HG03025 (cell line): ENCODE data around the gene EXTL1.

ENCODE experiments used
- ATAC-seq: cut with Tn5 transposase; IDR thresholded peaks from one replicate; pipeline ENCODE4 v1.9.1; 2021; ENCODE audit warnings: mild to moderate bottlenecking, moderate library complexity; ENCODE audit not compliant: unreplicated experiment, low FRiP score

EXTL1 gene

DNA sequence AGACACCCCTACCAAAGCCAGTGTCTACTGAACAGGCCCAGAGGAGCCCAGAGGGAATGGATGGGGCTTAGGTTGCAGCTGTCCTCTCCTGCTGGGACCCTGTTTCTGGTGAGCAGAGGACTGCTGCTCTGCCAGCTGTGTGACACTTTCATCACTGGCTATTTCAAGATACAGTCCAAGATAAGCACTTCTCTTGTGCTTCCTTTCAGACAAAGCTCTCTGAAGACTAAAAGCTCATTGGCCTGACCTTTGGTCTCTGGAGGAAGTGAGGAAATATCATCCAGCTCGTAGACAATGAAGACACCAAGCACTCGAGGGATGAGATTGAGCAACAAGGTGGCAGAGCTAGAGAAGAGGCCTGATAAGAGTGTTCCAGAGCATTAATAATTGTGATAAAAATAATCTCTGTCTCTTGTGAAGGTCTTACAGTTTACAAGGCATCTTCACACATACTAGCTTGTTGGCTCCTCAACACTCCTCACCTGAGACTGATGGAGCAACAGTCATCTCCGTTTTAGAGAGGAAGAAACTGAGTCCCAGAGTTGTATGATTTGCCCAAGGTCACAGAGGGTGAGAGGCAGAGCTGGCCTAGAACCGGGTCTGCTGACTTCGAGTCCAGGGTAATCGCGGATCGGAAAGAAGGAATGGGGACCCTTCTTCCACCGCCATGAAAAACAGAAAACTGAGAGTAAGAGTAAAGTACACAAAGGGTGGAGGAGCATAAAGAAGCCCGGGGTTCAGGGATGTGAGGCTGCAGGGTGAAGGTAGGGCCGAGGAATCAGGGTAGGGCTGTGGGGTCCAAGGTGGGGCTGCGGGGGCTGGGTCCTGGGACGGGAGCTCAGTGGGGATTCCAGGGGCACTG, 24.4 kb upstream of the EXTL1 start:
- no peak for ATAC-seq

- peak; percentile 89 for ATAC-seq
These were observed 23.5 kb upstream of the EXTL1 start, which contains the start of gene PAFAH2 for GRCh38 chr1:25997828-25998761. PAFAH2 (minus strand) TSS chr1:25998063; CDS start chr1:25990816, 7,247 bp downstream.

DNA sequence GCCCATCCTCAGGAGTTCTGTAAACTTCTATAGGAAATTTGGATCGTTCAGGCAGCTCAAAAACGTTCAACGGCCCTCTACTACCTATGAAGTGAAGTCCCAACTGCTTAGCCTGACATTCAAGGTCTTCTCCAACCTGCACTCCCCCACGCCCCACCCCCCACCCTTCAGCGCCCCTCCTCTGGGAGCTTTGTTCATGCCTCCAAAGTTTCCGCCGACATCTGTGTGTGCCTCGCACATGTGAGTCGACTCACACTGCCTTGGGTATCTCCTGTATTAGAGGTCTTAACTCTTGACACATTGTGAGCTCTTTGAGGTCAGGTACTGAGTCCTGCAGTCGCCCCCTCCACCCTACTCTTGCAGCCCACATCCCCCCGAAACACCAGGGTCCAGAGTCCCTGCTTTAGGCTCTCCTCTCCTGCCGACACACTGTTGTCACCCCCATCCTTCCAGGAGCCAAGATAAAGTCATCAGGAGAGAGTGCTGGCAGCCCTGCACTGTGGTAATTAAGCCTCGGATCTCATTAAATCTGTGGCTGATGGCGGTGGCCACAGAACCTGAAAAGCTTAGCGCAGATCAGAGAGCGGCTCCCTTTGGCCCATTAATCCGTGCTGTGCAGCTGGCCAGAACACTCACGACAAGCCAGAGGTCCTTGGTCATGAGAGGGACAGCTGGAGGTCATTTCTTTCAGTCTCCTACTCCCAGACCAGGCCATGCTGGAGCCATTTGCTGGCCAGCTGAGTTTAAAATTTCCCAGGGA, 22.4 kb upstream of the EXTL1 start:
- no peak for ATAC-seq

GRCh38 chr1:26003262-26003661, 18.3 kb upstream of the EXTL1 start:
- no peak for ATAC-seq

GRCh38 chr1:26003756-26004155, 17.8 kb upstream of the EXTL1 start:
- ATAC-seq = no peak

- ATAC-seq = no peak
These were observed 16.0 kb upstream of the EXTL1 start for GRCh38 chr1:26005434-26006105.

DNA sequence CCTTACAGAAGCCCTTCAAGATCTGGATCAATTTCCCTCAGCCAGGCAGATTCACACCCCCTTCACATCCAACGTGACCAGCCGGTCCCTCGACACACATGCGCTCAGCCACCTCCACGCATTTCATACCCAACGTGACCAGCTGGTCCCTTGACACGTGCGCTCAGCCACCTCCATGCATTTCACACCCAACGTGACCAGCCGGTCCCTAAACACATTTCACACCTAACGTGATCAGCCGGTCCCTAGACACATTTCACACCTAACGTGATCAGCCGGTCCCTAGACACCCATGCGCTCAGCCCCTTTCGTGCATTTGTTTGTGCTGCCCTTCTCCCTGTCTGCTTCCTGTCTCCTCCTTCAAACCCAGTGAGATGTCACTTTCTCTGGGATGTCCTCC, 14.9 kb upstream of the EXTL1 start:
- no peak for ATAC-seq

- no peak for ATAC-seq
These were observed 11.7 kb upstream of the EXTL1 start for GRCh38 chr1:26009796-26010447.

GRCh38 chr1:26010825-26011224, 10.8 kb upstream of the EXTL1 start:
- ATAC-seq = no peak

DNA sequence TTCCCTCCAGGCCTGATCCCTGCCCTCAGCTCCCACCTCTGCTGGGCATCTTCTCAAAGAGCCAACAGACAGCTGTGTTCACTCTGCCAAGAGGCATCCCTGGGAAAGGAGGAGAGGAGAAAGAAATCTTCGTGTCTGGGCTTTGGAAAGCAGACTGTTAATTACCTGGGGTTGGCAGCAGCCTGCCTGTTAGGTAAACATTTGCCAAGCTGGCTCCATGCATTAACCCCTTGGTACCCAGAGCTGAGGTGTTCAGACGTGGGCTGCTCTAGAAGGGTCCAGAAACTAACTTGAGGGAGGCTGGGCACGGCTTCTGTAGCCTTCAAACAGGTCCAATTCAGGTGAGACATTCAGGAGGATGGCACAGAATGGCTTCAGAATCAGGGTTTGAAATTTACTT, 8.7 kb upstream of the EXTL1 start:
- ATAC-seq = no peak

- no peak for ATAC-seq
These were observed 7.4 kb upstream of the EXTL1 start for GRCh38 chr1:26014179-26014578.

DNA sequence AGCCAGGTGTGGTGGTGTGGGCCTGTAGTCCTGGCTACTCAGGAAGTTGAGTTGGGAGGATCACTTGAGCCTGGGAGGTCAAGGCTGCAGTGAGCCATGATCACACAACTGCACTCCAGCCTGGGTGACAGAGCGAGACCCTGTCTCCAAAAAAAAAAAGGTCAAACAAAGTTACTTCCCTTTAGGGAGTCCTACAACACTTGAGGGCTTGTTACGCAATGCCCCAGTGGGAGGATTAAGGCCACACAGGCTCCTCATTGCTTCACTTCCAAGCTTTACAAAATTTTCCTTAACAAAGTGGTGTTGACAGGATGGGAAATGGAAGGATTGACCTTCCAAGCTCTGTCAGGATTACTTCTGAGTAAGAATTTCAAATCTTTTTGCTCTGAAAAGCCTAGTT, 6.2 kb upstream of the EXTL1 start:
- no peak for ATAC-seq

DNA sequence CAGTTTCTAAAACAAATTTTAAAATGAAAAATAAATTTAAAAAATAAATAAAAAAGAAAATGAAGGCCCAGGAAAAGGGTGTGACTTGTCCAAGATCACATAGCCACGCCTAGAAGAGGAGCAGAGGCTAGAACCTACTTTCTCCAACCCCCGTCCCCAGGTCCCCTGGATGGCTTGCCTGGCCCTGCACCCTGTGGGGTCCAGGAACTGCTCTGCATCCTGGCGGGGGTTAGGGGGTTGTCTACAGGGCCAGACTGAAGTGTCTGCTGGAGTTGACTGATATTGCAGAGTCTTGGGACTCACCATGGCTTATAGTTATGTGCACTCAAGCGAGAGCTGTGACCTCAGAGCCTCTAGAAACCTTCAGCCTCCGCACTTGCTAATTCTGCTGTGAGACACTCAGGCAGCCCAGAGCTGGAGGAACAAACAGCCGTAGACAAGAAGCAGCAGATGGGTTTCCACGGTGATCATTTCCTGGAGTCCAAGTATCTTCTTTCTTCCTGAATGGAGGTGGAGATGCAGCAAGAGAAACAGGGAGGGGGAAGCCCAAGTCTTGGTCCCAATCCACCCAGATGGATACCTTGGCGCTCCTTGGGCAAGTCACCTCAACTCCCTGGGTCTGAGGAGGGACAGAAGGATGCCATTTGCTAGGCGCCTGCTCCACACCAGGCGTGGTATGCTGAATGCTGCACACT, 5.2 kb upstream of the EXTL1 start:
- no peak for ATAC-seq

DNA sequence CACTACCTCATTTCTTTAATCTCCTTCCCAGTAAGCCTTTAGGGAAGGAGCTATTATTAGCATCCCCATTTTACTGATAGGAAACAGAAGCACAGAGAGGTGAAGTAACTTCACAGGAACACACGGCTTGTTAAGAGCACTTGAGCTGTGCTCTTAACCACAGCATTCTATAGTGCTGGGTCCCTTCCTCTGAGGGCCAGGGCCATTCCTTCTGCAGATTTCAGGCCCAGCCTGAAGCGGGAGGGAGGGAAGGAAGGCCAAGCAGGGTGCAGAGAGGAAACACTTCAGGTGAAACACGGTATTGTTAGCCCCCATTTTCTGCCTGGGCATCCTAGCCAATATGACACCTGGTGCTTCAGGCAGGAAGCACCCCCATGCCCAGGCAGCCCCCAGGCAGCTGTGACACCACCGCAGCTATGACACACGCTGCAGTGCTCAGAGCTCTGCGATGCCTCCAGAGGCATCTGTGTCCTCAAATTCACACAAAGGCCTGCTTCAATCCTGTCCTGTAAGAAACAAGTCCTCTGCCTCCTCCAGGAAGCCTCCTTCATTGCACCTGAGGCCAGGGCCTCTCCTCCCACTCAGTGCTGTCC, 4.5 kb upstream of the EXTL1 start:
- ATAC-seq = no peak

GRCh38 chr1:26017606-26018005, 4.0 kb upstream of the EXTL1 start:
- ATAC-seq = no peak

DNA sequence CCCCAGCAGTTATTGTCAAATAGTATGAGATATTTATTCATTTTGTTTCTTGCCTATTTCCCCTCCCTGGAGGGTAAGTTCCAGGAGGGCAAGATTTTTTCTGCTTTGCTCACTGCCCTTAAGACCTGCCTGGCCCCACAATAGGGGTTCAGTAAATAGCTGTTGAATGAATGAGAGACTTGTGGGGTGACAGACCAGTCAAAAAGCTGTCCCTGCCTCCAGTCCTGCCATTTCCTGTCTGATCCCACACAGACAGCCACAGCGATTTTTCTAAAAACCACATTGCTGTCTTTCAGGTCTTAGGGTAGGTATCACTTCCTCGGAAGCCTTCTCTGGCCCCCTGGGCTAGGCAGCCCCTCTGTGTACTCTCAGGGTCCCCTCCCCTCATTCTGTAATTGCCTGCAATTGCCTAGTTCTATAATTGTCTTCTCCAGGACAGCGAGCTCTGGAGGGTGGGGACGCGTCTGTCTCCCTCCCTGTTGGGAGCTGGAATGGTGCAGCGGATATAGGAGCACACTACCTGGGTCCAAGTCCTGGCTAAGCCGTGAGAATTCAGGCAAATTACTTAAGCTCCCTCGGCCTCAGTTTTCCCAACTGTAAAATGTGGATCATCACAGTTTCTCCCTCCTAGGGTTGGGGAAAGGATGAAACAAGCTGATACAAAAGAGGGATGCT, 1.8 kb upstream of the EXTL1 start:
- no peak for ATAC-seq

- ATAC-seq = no peak
These were observed 1.2 kb upstream of the EXTL1 start for GRCh38 chr1:26020330-26020768.
